MM.1S (cell line): ENCODE data around the gene CCDC27.

Source experiments
- DNase-seq: peaks from one replicate; pipeline ENCODE4 v3.0.0-alpha.2; 2015
- H2AFZ ChIP-seq: fragments of 300-600 bp; sonication (generic); 2 replicates; pipeline ENCODE4 v1.6.0; 2016; ENCODE audit warnings: antibody characterized with exemption, low read length
- H3F3A ChIP-seq: fragments of 300-600 bp; sonication (generic); 2 replicates; pipeline ENCODE4 v1.6.1; 2016; ENCODE audit warnings: mild to moderate bottlenecking, antibody characterized with exemption, low read length, moderate library complexity, mixed read lengths; ENCODE audit not compliant: insufficient read depth
- H3K27ac ChIP-seq: fragments of 300-600 bp; sonication (generic); 2 replicates; pipeline ENCODE4 v1.5.1; 2016; ENCODE audit warnings: mild to moderate bottlenecking, low read length
- H3K27me3 ChIP-seq: fragments of 300-600 bp; sonication (generic); replicated peaks from 2 replicates; pipeline ENCODE4 v1.6.0; 2016; ENCODE audit warnings: low read length; ENCODE audit not compliant: insufficient read depth
- H3K36me3 ChIP-seq: fragments of 300-600 bp; sonication (generic); replicated peaks from 2 replicates; pipeline ENCODE4 v1.6.1; 2016; ENCODE audit warnings: mild to moderate bottlenecking, low read length, mixed read lengths; ENCODE audit not compliant: insufficient read depth
- H3K4me1 ChIP-seq: fragments of 300-600 bp; sonication (generic); 2 replicates; pipeline ENCODE4 v1.6.1; 2016; ENCODE audit warnings: low read length, mixed read lengths
- H3K4me2 ChIP-seq: fragments of 300-600 bp; sonication (generic); 2 replicates; pipeline ENCODE4 v1.6.0; 2016; ENCODE audit warnings: low read depth, low read length
- H3K4me3 ChIP-seq: fragments of 300-600 bp; sonication (generic); 2 replicates; pipeline ENCODE4 v1.5.1; 2016; ENCODE audit warnings: low read length, mixed read lengths
- H3K79me2 ChIP-seq: fragments of 300-600 bp; sonication (generic); 2 replicates; pipeline ENCODE4 v1.6.1; 2016; ENCODE audit warnings: mixed run types, low read length, mixed read lengths
- H3K9ac ChIP-seq: fragments of 300-600 bp; sonication (generic); 2 replicates; pipeline ENCODE4 v1.6.1; 2016; ENCODE audit warnings: low read length, mixed read lengths
- H3K9me2 ChIP-seq: fragments of 300-600 bp; sonication (generic); replicated peaks from 2 replicates; pipeline ENCODE4 v1.6.1; 2016; ENCODE audit warnings: mild to moderate bottlenecking, low read length, mixed read lengths; ENCODE audit not compliant: insufficient read depth
- H3K9me3 ChIP-seq: fragments of 300-600 bp; sonication (generic); replicated peaks from 2 replicates; pipeline ENCODE4 v1.6.1; 2016; ENCODE audit warnings: mild to moderate bottlenecking, low read length, mixed read lengths; ENCODE audit not compliant: insufficient read depth
- H4K20me1 ChIP-seq: fragments of 300-600 bp; sonication (generic); 2 replicates; pipeline ENCODE4 v1.6.1; 2016; ENCODE audit warnings: mild to moderate bottlenecking, low read length, moderate library complexity, mixed read lengths; ENCODE audit not compliant: insufficient read depth
- CTCF ChIP-seq: fragments of 300-600 bp; sonication (generic); IDR thresholded peaks from 2 replicates; pipeline ENCODE4 v1.5.1; 2016; ENCODE audit warnings: antibody characterized with exemption, low read length, mixed read lengths
- EZH2 ChIP-seq: fragments of 300-600 bp; sonication (generic); optimal IDR thresholded peaks from 2 replicates; pipeline ENCODE3; 2017; ENCODE audit warnings: low read depth, mild to moderate bottlenecking, antibody characterized with exemption, low read length, mixed read lengths
- EZH2phosphoT487 ChIP-seq: fragments of 300-600 bp; sonication (generic); IDR thresholded peaks from 2 replicates; pipeline ENCODE4 v1.6.1; 2018; ENCODE audit warnings: antibody characterized with exemption, low read length

The CCDC27 gene

GRCh38 chr1:3740042-3740441 is 12.2 kb upstream of the CCDC27 start:
- no peaks in the 10 kb centered on the region for H3K4me1 ChIP-seq
- H3K9ac ChIP-seq, result no peak overlapping the region
- TF ChIP-seq CTCF (no peak), EZH2 (no peak), EZH2phosphoT487 (no peak)
- no peaks in the 10 kb centered on the region for H3F3A ChIP-seq
- H3K27ac ChIP-seq, result no peak overlapping the region
- no peak overlapping the region for H2AFZ ChIP-seq
- no peak overlapping the region for H3K4me3 ChIP-seq
- no peaks in the 10 kb centered on the region for H3K9me3 ChIP-seq
- no peaks in the 10 kb centered on the region for H3K27me3 ChIP-seq
- H3K4me2 ChIP-seq, result no peak overlapping the region
- no peaks in the 10 kb centered on the region for H3K9me2 ChIP-seq
- no peaks in the 10 kb centered on the region for H4K20me1 ChIP-seq
- DNase-seq, result no peak
- no peaks in the 10 kb centered on the region for H3K79me2 ChIP-seq
- H3K36me3 ChIP-seq, result no peaks in the 10 kb centered on the region

GRCh38 chr1:3740752-3741151 is 11.5 kb upstream of the CCDC27 start:
- H3K4me1 ChIP-seq, result no peaks in the 10 kb centered on the region
- no peaks in the 10 kb centered on the region for H4K20me1 ChIP-seq
- DNase-seq, result no peak
- no peak overlapping the region for H3K4me3 ChIP-seq
- H3K79me2 ChIP-seq, result no peaks in the 10 kb centered on the region
- no peak overlapping the region for H3K9ac ChIP-seq
- no peaks in the 10 kb centered on the region for H3K36me3 ChIP-seq
- H3K27me3 ChIP-seq, result no peaks in the 10 kb centered on the region
- H3K4me2 ChIP-seq, result no peak overlapping the region
- no peaks in the 10 kb centered on the region for H3K9me3 ChIP-seq
- TF ChIP-seq EZH2phosphoT487 (no peak), CTCF (no peak), EZH2 (no peak)
- H3F3A ChIP-seq, result no peaks in the 10 kb centered on the region
- H2AFZ ChIP-seq, result no peak overlapping the region
- no peak overlapping the region for H3K27ac ChIP-seq
- no peaks in the 10 kb centered on the region for H3K9me2 ChIP-seq

GRCh38 chr1:3741566-3742438 is 10.4 kb upstream of the CCDC27 start:
- TF ChIP-seq EZH2 (no peak), EZH2phosphoT487 (no peak), CTCF (no peak)
- Histone ChIP-seq H2AFZ (no peak overlapping the region), H3K4me1 (no peaks in the 10 kb centered on the region), H3K9me2 (no peaks in the 10 kb centered on the region), H3K9me3 (no peaks in the 10 kb centered on the region), H3K4me2 (no peak overlapping the region), H3K9ac (no peak overlapping the region), H3K4me3 (no peak overlapping the region), H4K20me1 (no peaks in the 10 kb centered on the region), H3K79me2 (no peaks in the 10 kb centered on the region), H3F3A (no peaks in the 10 kb centered on the region), H3K36me3 (no peaks in the 10 kb centered on the region), H3K27me3 (no peaks in the 10 kb centered on the region), H3K27ac (no peak overlapping the region)
- no peak for DNase-seq
